Caco-2 (cell line): ENCODE results near the gene PSORS1C2. TPM values are rescaled to one million over a fixed set of nuclear protein-coding genes. Genes with fewer than 3 reads are reported as not detected.

Source experiments
- BruUV-seq: library from RNA; stranded (reverse); fragments of 400-500 nt; replicated peaks from 2 replicates; lab custom pipeline; 2021; lab: Mats Ljungman, UMichigan
- CTCF ChIA-PET: fragments of 300-600 bp; sonication (Branson Sonifier 250); formaldehyde crosslinking; loops from one replicate; lab custom pipeline; 2022; ENCODE audit warnings: antibody characterized with exemption; lab: Charles Lee
- POLR2A ChIA-PET: fragments of 300-600 bp; sonication (Branson Sonifier 250); formaldehyde crosslinking; loops from one replicate; lab custom pipeline; 2022; ENCODE audit warnings: antibody characterized with exemption; lab: Charles Lee
- DNase-seq, 2 experiments: peaks; one replicate each; pipeline versions ENCODE4 v3.0.0 to v3.0.0-alpha.2; 2020 to 2022
- H3K27me3 ChIP-seq: replicated peaks from 2 replicates; pipeline ENCODE4 v1.6.0; 2011; ENCODE audit warnings: low read length; ENCODE audit not compliant: control insufficient read depth, insufficient read depth
- H3K36me3 ChIP-seq: 2 replicates; pipeline ENCODE4 v1.5.1; 2011; ENCODE audit warnings: low read length; ENCODE audit not compliant: control insufficient read depth, insufficient read depth
- H3K4me1 ChIP-seq: fragments of 250-450 bp; sonication (Bioruptor Pico); 2 replicates; pipeline ENCODE4 v1.5.1; 2020; ENCODE audit warnings: mild to moderate bottlenecking
- H3K4me3 ChIP-seq: 2 replicates; pipeline ENCODE4 v1.5.1; 2011; ENCODE audit warnings: low read depth, mild to moderate bottlenecking, control low read depth, low read length
- H3K9me3 ChIP-seq: fragments of 250-450 bp; sonication (Bioruptor Pico); 2 replicates; pipeline ENCODE4 v1.5.1; 2020; ENCODE audit warnings: mild to moderate bottlenecking, moderate library complexity
- H3K27ac Mint-ChIP-seq: one replicate; pipeline ENCODE4 v1.8.0; 2022; ENCODE audit warnings: mixed read lengths; ENCODE audit not compliant: unreplicated experiment
- H3K27me3 Mint-ChIP-seq: one replicate; pipeline ENCODE4 v1.8.0; 2022; ENCODE audit warnings: mixed read lengths; ENCODE audit not compliant: insufficient read depth, unreplicated experiment
- H3K36me3 Mint-ChIP-seq: one replicate; pipeline ENCODE4 v1.8.0; 2022; ENCODE audit warnings: mild to moderate bottlenecking, mixed read lengths; ENCODE audit not compliant: insufficient read depth, unreplicated experiment
- H3K4me1 Mint-ChIP-seq: one replicate; pipeline ENCODE4 v1.8.0; 2022; ENCODE audit warnings: low read depth, mixed read lengths; ENCODE audit not compliant: unreplicated experiment
- H3K4me3 Mint-ChIP-seq: one replicate; pipeline ENCODE4 v1.8.0; 2022; ENCODE audit warnings: mild to moderate bottlenecking, moderate library complexity, mixed read lengths; ENCODE audit not compliant: unreplicated experiment
- H3K9me3 Mint-ChIP-seq: one replicate; pipeline ENCODE4 v1.8.0; 2022; ENCODE audit warnings: mixed read lengths; ENCODE audit not compliant: unreplicated experiment
- CTCF ChIP-seq, 2 experiments: fragments of 200-600 bp in 1 of 2; IDR thresholded peaks; 1 replicate in 1 of 2; 2 replicates in 1 of 2; pipeline versions ENCODE4 v1.5.1 to v1.8.0; 2011 to 2022; ENCODE audit warnings: antibody characterized with exemption in 1 of 2, control low read depth in 1 of 2, inconsistent platforms in 1 of 2, low read depth in 1 of 2, low read length in 1 of 2, mild to moderate bottlenecking in 1 of 2, moderate library complexity in 1 of 2; ENCODE audit not compliant: insufficient read depth in 1 of 2, severe bottlenecking in 1 of 2, unreplicated experiment in 1 of 2
- intact Hi-C: fragments of 100-400 bp; cut with micrococcal nuclease; formaldehyde crosslinking; loops from one replicate; pipeline ENCODE4 v1.10.0; 2022; ENCODE audit not compliant: unreplicated experiment
- total RNA-seq: library from RNA; stranded (reverse); gene quantifications from 2 replicates; pipeline ENCODE4 v1.2.3, GENCODE V29; 2022

PSORS1C2 gene
- total RNA-seq, 1 experiment from 2014 or later = not detected

GRCh38 chr6:31178143-31179041 is 39.5 kb upstream of the PSORS1C2 start:
- no peaks in the 10 kb centered on the region for H3K27me3 ChIP-seq
- intact Hi-C loops = no loop called here
- Mint-ChIP-seq H3K36me3 (no peaks in the 10 kb centered on the region), H3K4me1 (no peaks in the 10 kb centered on the region), H3K27me3 (no peaks in the 10 kb centered on the region), H3K9me3 (no peaks in the 10 kb centered on the region), H3K27ac (no peak overlapping the region), H3K4me3 (no peak overlapping the region)
- DNase-seq = no peak
- no peaks in the 10 kb centered on the region for H3K4me1 ChIP-seq
- TF ChIP-seq CTCF (IDR thresholded peaks at IDR 0.05; ENCODE audit: insufficient read depth in 1 of 2, low read depth in 1 of 2, low read length in 1 of 2, severe bottlenecking in 1 of 2, unreplicated experiment in 1 of 2) = no peak
- CTCF ChIA-PET = no interaction called here
- POLR2A ChIA-PET = no interaction called here
- no TSS peak for BruUV-seq
- H3K36me3 ChIP-seq = no peaks in the 10 kb centered on the region
- H3K9me3 ChIP-seq = no peaks in the 10 kb centered on the region
- H3K4me3 ChIP-seq = no peak overlapping the region

GRCh38 chr6:31175971-31176370 is 37.1 kb upstream of the PSORS1C2 start:
- CTCF ChIA-PET = interaction anchor here (1.5 kb wide), 1 partner anchor 191 kb away, joined by 4 read pairs; no protein-coding TSS in a partner anchor
- no peak for DNase-seq
- TF ChIP-seq CTCF (IDR thresholded peaks at IDR 0.05; ENCODE audit: insufficient read depth in 1 of 2, low read depth in 1 of 2, low read length in 1 of 2, severe bottlenecking in 1 of 2, unreplicated experiment in 1 of 2) = no peak
- H3K27ac Mint-ChIP-seq = no peak overlapping the region
- H3K27me3 ChIP-seq = no peaks in the 10 kb centered on the region
- POLR2A ChIA-PET = no interaction called here
- intact Hi-C loops = no loop called here
- no peaks in the 10 kb centered on the region for H3K4me1 ChIP-seq
- H3K27me3 Mint-ChIP-seq = no peaks in the 10 kb centered on the region
- H3K9me3 Mint-ChIP-seq = no peaks in the 10 kb centered on the region
- H3K36me3 ChIP-seq = no peaks in the 10 kb centered on the region
- H3K4me3 Mint-ChIP-seq = no peak overlapping the region
- H3K9me3 ChIP-seq = no peaks in the 10 kb centered on the region
- H3K36me3 Mint-ChIP-seq = no peaks in the 10 kb centered on the region
- no peaks in the 10 kb centered on the region for H3K4me1 Mint-ChIP-seq
- no TSS peak for BruUV-seq
- no peak overlapping the region for H3K4me3 ChIP-seq

GRCh38 chr6:31174378-31174777 is 35.5 kb upstream of the PSORS1C2 start:
- no peaks in the 10 kb centered on the region for H3K9me3 ChIP-seq
- no peaks in the 10 kb centered on the region for H3K36me3 ChIP-seq
- no peak for DNase-seq
- H3K27me3 ChIP-seq = no peaks in the 10 kb centered on the region
- no peak overlapping the region for H3K27ac Mint-ChIP-seq
- POLR2A ChIA-PET = interaction anchor here (0.6 kb wide), 1 partner anchor 1664 kb away, joined by 3 read pairs; no protein-coding TSS in a partner anchor
- H3K36me3 Mint-ChIP-seq = no peaks in the 10 kb centered on the region
- no peak overlapping the region for H3K4me3 Mint-ChIP-seq
- no TSS peak for BruUV-seq
- CTCF ChIA-PET = no interaction called here
- H3K4me1 Mint-ChIP-seq = peaks cover 3% of the 10 kb centered on the region
- H3K9me3 Mint-ChIP-seq = no peaks in the 10 kb centered on the region
- H3K4me3 ChIP-seq = no peak overlapping the region
- intact Hi-C loops = no loop called here
- no peak for TF ChIP-seq CTCF (IDR thresholded peaks at IDR 0.05; ENCODE audit: insufficient read depth in 1 of 2, low read depth in 1 of 2, low read length in 1 of 2, severe bottlenecking in 1 of 2, unreplicated experiment in 1 of 2)
- H3K4me1 ChIP-seq = peaks cover 4% of the 10 kb centered on the region; the same call in 1 of the 2 replicates
- H3K27me3 Mint-ChIP-seq = no peaks in the 10 kb centered on the region
